Vagina (tissue), 2 donors: ENCODE results near the gene KCNG4.

Experiments used
- CTCF ChIP-seq, 3 experiments: fragments of 450-650 bp in 2 of 3; fragments of 200-600 bp in 1 of 3; sonication (generic) in 1 of 3; IDR thresholded peaks; one replicate each; pipeline ENCODE4 v1.5.1; 2017 to 2019; ENCODE audit warnings: antibody characterized with exemption in 3 of 3, mild to moderate bottlenecking in 2 of 3, moderate library complexity in 2 of 3
- POLR2A ChIP-seq, 2 donors: fragments of 450-650 bp; IDR thresholded peaks; one replicate each; pipeline ENCODE4 v1.6.1; 2017; ENCODE audit warnings: antibody characterized with exemption in 2 of 2, mild to moderate bottlenecking in 2 of 2, moderate library complexity in 2 of 2

GRCh38 chr16:84225126-84225525 lies 14.7 kb downstream of the KCNG4 start:
- no peak for TF ChIP-seq CTCF (IDR thresholded peaks at IDR 0.05)
- no peak for TF ChIP-seq POLR2A (IDR thresholded peaks at IDR 0.05)
